ENCODE measurements around the gene HMGB1.

HMGB1 gene

DNA sequence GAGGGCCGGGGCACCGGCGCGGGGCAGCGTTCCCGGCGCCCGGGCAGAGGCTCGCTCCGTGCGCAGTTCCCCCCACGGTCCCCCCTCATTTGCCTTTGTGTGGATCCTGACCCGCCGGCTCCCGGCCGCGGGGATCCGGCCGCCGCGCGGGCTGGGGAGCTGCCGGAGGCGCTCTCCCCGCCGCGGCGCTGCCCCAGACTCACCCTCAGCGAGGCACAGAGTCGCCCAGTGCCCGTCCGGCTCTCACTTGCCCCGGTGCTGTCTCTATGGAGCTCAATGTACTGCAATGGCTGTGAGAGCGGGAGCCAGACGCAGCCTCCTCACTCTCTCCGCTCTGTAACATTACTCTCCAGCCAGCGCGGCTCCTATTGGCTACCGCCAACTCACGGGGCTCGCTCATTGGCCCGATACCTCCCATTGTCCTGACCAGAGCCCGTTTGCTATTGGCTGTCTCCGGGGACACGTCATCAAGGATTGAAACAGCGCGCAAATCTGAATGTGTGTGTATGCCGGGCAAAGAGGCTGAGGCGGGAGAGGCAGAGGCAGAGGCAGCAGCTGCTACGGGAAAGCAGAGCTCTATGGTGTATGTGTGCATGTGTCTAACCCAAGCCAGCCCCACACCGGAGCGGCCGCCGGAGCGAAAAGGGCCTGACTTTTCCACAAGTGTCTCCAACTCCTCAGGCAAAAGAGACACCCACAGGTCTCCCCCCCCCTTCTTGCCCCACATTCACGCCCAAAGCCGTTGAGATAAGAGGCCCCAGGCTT lies at the start of gene HMGB1:
HMGB1 (minus strand) TSS at position 344 of the 765 bp plus-strand sequence. CDS start 2,256 bp downstream, outside the sequence.
- DNase-seq = peak; percentile 94

GRCh38 chr13:30510811-30511371 lies 45.2 kb upstream of the HMGB1 start:
- DNase-seq = no peak

- no peak for DNase-seq
Measured at GRCh38 chr13:30510091-30510490, 44.4 kb upstream of the HMGB1 start.

GRCh38 chr13:30509254-30510050 lies 43.7 kb upstream of the HMGB1 start:
- DNase-seq = no peak

DNA sequence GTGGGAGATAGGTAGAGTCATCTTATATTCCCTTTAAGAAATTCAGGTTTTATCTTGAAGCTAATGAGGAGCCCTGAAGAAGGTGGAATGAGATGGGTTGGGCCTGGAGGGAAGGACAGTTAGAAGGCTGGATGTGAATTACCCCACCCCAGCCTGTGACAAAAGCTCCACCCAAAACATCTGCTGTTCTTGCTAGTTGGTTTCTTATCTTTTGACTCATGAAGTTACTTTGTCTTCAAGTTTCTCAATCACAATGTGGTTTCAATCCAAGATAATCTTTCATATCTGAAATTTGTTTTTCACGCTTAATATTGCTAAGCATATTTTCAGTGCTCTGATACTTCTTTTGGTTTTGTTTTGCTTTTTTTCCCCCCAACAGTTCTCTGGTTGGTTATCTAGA lies 38.3 kb upstream of the HMGB1 start:
- DNase-seq = no peak

DNA sequence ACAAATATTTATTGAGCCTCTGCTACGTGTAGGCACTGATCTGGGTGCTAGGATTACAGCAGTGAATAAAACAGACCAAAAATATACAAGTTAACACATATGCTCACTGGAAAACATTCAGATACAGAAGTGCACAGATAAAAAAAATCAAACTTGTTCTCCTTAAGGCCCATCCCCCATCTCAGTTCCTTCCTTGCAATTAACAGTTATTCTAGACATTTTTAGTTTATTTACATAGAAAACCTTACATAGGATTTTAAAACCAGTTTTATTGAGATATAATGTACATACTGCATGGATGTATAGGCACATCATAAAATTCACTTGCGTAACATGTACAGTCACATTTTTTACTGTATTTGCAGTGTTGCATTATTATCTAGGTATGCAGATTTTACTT lies 36.5 kb upstream of the HMGB1 start:
- DNase-seq = no peak

GRCh38 chr13:30499338-30499737 lies 33.6 kb upstream of the HMGB1 start:
- DNase-seq = no peak

GRCh38 chr13:30496147-30496546 lies 30.4 kb upstream of the HMGB1 start:
- DNase-seq = no peak

- no peak for DNase-seq
Measured at GRCh38 chr13:30495746-30496145, 30.0 kb upstream of the HMGB1 start.

DNA sequence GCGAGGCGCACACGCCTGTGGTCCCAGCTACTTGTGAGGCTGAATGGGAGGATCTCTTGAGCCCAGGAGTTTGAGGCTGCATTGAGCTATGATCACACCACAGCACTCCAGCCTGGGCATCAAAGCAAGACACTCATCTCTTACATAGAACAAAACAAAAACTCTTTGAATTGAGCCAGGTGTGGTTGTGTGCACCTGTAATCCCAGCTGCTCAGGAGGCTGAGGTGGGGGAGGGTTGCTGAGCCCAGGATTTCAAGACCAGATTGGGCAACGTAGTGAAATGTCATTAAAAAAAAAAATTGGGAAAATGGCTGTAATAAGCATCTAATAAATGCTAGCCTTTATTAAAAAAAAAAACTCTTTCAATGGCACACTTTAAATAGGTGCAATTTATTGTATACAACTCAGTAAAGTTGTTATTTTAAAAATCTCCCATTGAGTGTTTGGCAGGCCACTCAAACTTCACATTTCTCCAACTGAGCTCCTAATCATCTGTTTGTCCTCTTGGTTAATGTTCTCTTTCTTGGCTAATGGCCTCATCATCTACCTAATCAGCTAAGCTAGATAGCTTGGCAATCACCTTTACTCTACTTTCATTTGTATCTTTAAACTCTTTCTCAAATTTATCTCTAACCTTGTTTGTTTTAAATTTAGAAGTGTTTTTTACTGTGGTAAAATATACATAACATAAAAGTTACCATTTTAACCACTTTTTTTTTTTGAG lies 28.1 kb upstream of the HMGB1 start:
- no peak for DNase-seq

DNA sequence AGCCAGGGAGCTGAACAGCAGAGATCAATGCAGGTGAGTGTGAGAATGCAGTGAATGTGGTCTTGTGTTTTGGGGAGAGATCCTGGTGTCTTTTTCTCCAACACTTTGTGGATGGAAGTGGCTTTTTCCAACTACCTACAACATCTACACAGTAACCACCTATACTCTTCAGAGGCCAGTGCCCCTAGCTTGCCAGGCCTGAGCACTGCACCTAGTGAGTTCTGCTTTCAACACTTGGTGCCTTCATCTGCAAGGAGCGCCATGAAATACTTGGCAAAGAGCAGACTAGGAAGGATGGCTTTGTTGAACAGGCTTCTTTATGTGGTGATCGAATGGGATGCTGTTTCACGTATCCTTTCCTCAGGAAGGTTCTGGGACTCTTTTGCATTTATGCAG lies 21.3 kb upstream of the HMGB1 start:
- DNase-seq = no peak

DNA sequence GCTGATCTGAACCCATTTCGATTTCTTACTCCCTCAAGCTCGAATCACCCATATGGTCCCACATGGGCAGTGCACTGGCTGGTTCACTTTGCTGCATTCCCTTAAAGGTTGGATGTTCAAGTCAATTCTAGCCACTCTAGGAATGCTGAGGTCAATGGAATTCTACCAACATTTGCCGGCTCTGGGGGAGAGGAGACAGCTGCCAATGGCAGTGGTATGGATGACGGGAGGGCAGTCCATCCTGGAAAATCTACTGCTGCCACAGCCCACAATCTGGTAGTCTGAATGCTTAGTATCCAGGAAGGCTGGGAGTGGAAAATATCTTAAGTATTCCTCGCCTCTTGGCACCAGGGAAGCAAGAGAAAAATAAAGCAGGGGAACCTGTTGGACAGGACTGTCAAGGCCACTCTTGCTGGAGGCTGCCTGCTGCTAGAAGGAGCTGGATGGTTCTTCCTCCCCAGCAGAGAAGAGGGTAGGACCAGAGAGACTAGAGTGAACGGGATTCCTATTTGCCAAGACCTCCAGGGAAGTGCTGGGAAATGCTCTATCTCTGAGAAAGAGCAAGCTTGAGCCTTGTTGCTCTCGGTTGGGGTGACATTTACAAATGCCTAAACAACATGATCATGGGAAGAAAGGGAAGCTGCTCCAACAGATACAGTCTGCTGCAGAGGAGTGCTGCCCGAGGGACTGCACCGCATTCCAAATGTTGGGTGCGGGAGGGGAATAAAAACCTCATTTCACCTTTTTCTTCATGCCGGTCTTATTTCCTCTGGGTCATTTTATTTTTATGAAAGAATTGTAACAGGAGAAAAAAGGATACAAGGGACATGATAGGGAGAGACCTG lies 20.7 kb upstream of the HMGB1 start:
- no peak for DNase-seq

DNA sequence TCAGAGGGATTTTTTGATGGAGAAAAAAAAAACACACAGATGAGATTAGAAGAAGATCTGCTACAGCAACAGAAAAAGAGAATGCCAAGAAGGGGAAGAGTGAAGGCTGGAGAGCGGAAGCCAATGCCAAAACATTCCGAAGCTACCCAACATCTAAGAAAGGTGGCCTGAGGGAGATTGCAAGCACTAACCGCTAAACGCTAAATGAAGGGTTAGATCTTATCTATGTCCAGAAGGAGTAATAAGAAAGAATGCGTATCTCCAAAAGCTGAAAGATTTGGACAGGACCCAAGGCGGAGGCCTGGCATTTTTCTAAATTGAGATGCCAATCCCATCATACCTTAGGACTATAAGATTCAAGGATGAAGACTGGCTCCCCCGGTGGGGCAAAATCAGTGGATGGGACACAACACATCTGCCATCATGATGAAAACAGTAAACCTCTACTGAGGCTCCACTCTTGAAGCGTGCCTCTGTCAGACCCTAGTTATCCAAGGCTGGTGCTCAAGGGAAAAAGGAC lies 15.6 kb upstream of the HMGB1 start:
- DNase-seq = no peak

GRCh38 chr13:30480292-30480950 lies 14.7 kb upstream of the HMGB1 start:
- DNase-seq = no peak

DNA sequence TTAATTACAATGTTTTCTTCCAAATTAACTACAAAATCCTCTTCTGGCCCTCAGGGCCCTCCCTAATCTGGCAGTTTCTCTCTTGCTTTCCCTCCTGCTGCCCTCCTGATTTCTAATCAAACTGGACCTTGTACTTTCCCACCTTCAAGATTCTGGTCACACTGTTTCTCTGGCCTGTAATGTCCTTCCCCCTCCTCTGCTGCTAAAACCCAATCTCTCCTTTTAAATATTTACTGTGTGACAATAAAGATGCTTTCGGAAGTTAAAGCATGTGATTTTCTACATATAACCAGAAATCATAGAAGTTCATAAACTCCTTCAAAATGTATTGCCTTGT lies 14.1 kb upstream of the HMGB1 start:
- no peak for DNase-seq

DNA sequence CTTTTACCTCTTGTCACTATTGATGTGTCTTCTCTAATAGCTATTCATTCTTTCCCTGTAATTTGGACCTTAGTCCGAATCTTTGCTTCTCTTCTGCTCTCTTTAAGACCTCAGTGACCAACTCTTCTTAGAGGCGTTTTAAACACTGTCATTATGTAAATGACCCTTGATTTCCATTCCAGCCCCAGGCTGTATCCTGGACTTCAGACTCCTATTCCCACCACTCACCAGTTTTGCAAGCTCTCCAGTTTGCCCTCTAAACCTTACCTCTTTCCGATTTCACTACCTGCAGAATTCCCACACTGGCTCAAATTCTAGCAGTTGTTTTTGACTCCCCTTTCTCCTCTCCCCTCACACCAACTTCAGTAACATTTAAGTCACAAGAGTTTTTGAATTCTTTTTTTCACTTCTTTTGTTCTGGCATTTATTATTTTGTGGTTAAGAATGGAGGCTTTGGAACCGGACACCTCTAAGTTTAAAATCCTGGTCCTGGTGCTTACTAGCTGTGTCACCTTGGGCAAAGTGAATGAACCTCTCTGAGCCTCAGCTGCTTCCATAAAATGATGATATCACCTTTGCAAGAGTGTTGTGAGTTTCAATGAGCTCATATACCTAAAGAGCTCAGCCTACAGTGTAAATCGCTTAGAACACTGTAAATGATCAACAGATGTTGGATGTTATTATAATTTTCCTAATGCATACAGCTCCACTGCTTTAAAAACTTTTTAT lies 13.6 kb upstream of the HMGB1 start:
- no peak for DNase-seq

GRCh38 chr13:30477346-30478195 lies 11.8 kb upstream of the HMGB1 start:
- peak; percentile 40 for DNase-seq

DNA sequence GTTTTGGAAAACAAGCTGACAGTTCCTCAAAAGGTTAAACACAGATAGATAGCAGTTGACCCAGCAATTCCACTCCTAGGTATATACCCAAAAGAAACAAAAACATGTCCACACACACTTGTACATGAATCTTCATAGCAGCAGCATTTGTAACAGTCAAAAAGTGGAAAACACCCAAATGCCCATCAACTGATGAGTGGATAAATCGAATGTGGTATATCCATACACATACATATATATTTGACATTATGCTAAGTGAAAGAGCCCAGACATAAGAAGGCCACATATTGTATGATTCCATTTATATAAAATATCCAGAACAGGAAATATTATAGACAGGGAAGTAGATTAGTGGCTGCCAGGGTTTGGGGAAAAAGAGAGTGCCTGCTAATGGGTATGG lies 7.9 kb upstream of the HMGB1 start:
- DNase-seq = no peak

DNA sequence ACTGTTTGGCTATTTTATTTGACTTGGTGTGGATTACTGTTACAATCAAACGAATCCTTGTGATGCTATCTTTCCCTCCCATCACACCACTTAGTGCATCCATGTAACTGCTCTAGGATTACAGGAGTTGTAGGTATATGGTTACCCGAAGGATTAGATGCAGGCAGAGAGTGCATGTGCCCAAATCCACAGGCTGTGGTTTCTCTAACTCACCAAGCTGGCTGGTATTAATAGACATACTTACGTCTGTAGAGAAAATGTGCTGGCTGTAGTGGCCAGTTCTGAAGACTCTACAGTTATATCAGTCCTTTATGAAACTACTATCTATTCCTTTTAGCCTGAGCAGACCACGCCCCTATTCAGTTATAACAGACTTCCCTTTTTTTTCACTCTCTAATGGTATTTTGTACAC lies 1.1 kb upstream of the HMGB1 start:
- DNase-seq = peak; percentile 71

DNA sequence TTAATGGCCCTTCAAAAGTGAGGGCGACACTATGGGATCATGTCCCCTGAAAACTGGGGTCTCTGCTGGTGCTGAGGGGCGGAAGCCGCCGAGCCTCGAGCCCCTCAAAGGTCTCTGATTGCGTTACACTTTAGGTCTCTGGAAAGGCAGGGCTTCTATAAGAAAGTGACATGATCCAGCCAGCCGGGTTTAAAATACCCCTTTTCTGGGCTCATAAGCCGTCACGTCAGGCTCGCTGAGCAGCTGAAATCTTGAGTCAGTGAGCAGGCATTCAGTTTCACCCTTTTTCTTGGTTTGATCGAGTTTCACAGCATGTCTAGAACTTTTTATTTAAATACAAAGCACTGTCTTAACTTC lies 600 bp upstream of the HMGB1 start:
- no peak for DNase-seq

All from SIG-M5 (cell line).